Stimulated activated memory B cell treated with anti-CD40 and anti-IgM and Interleukin-4, amounts not matched to agents 10 μg/mL and 1 μg/mL and 100 μg/mL, for 72 hours (primary cell): ENCODE measurements around the gene TSPAN12.

Experiments
- ATAC-seq: fragments of 150-1000 bp; cut with Tn5 transposase; 2 replicates; pipeline ENCODE4 v1.10.0; 2021
- H3K27ac Mint-ChIP-seq: one replicate; pipeline ENCODE4 v1.8.0; 2022; ENCODE audit warnings: mild to moderate bottlenecking, mixed read lengths
- H3K27me3 Mint-ChIP-seq: one replicate; pipeline ENCODE4 v1.8.0; 2022; ENCODE audit warnings: mixed read lengths
- H3K36me3 Mint-ChIP-seq: one replicate; pipeline ENCODE4 v1.8.0; 2022; ENCODE audit warnings: mixed read lengths
- H3K4me1 Mint-ChIP-seq: one replicate; pipeline ENCODE4 v1.8.0; 2022; ENCODE audit warnings: mixed read lengths
- H3K4me3 Mint-ChIP-seq: one replicate; pipeline ENCODE4 v1.8.0; 2022; ENCODE audit warnings: mild to moderate bottlenecking, moderate library complexity, mixed read lengths
- H3K9me3 Mint-ChIP-seq: one replicate; pipeline ENCODE4 v1.8.0; 2022; ENCODE audit warnings: mixed read lengths

The TSPAN12 gene

DNA sequence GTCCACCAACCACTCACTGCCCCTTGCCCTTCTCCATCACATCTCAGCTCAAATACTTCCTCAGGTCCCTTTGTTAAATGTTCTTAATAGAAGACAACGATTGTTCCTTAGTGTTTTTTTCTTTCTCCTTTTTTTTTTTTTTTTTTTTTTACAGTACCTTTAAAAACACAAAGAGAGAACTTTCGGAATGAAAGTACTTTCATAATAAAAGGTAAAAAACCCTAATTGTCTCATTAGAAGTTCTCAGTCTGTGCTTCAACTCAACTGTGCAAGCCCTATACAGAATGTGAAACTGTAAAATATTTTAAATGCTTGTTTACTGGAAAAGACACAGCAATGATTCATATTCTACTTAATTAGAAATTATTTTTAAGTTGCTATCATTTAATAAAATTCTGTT is 29.4 kb downstream of the TSPAN12 start:
- no peaks in the 10 kb centered on the region for H3K4me1 Mint-ChIP-seq
- H3K36me3 Mint-ChIP-seq: no peaks in the 10 kb centered on the region
- no peak for ATAC-seq
- H3K27me3 Mint-ChIP-seq: peaks cover 23% of the 10 kb centered on the region
- H3K4me3 Mint-ChIP-seq: no peak overlapping the region
- peaks cover 3% of the 10 kb centered on the region for H3K9me3 Mint-ChIP-seq
- no peak overlapping the region for H3K27ac Mint-ChIP-seq

DNA sequence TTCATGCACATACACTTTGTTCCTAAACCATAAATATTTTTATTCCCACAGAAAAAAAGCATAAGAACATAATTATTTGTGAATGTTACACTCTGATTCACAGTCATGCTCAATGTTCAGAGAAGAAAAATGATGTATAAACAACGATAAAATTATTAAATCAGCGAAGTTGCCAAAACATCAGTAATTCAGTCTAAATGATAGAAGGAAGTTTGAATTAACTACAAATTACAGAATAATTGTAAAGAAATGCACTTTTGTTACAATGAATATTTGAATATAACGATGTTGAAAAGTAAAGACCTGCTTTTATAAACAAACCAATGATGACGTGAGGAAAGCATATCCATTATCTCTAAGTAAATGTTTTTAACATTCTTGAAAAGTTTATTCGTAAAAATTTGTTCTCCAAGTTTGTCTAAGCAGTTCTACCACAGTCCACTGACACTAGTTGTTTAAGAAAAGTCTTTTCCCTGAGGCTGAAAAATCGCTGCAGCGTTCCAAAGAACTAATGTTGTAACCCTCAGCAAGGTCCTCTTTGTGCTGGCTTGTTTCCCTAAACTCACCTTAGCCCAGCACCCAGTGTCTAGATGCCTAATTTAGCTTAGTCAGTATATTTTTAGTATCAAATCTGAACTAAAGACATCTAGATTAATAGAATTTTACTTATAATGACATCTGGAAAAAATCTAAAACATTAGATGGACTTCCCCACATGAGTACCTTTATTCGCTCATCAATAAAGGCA is 30.4 kb downstream of the TSPAN12 start:
- no peaks in the 10 kb centered on the region for H3K4me1 Mint-ChIP-seq
- no peaks in the 10 kb centered on the region for H3K36me3 Mint-ChIP-seq
- ATAC-seq: no peak
- no peak overlapping the region for H3K27ac Mint-ChIP-seq
- H3K27me3 Mint-ChIP-seq: peaks cover 33% of the 10 kb centered on the region
- H3K9me3 Mint-ChIP-seq: peaks cover 3% of the 10 kb centered on the region
- H3K4me3 Mint-ChIP-seq: no peak overlapping the region

DNA sequence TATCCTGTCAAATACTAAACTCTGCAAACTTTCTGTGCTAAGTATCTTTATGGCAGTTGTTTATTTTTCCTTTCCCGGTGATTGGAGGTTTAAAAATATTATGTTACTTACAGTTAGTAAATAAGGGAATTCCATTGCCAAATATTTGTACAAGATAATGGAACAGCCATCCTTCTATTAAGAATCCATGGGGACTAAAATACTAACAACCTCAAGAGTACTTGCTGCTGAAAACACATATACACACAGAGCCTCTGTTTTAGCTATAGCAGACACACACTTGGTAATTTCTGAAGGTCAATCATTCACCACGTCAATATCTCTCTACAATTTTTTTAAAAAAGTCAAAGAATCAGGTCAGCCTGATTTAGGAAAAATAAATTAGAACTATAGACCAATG is 32.4 kb downstream of the TSPAN12 start:
- no peak for ATAC-seq
- peaks cover 36% of the 10 kb centered on the region for H3K27me3 Mint-ChIP-seq
- H3K9me3 Mint-ChIP-seq: peaks cover 1% of the 10 kb centered on the region
- no peaks in the 10 kb centered on the region for H3K36me3 Mint-ChIP-seq
- no peak overlapping the region for H3K27ac Mint-ChIP-seq
- H3K4me1 Mint-ChIP-seq: no peaks in the 10 kb centered on the region
- H3K4me3 Mint-ChIP-seq: no peak overlapping the region

DNA sequence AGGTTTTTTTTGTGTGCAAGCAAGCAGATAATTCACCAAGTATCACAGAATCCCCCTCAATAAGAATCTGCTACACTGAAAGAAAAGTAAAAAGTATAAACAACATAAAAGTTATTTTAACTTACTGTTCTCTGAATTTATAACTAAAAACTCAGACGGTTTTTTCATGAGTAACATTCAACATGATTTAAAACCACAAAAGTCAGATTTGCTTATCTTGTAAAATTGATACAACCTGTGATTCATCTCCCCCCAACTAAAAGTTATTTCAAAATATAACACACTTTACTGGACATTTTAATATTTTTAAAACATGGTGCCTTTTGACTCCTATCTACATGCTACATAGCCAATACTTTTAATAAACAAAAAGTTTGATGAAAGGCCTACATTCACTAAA is 32.8 kb downstream of the TSPAN12 start:
- peaks cover 36% of the 10 kb centered on the region for H3K27me3 Mint-ChIP-seq
- ATAC-seq: no peak
- no peak overlapping the region for H3K27ac Mint-ChIP-seq
- no peaks in the 10 kb centered on the region for H3K9me3 Mint-ChIP-seq
- no peaks in the 10 kb centered on the region for H3K36me3 Mint-ChIP-seq
- H3K4me3 Mint-ChIP-seq: no peak overlapping the region
- no peaks in the 10 kb centered on the region for H3K4me1 Mint-ChIP-seq

DNA sequence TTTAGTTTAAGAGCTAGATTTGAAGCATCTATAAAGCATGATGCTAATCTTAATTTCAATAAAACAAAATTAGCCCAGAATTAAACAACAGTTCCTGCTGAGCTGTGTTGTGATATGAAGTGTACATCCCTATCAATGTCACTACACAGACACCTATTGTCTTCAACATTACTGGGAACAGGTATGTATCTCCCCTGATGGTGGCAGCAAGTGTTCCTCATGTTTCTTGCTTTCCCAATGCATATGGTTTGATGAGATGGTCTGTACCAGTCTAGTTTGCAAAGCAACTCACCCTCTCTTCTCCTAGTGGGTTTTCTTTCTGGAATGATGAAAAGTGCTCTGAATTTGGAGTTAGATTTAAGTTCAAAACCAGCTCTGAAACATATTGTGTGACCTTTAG is 38.1 kb downstream of the TSPAN12 start:
- no peaks in the 10 kb centered on the region for H3K4me1 Mint-ChIP-seq
- H3K36me3 Mint-ChIP-seq: no peaks in the 10 kb centered on the region
- no peaks in the 10 kb centered on the region for H3K9me3 Mint-ChIP-seq
- no peak overlapping the region for H3K27ac Mint-ChIP-seq
- no peak for ATAC-seq
- no peak overlapping the region for H3K4me3 Mint-ChIP-seq
- H3K27me3 Mint-ChIP-seq: peaks cover 27% of the 10 kb centered on the region

DNA sequence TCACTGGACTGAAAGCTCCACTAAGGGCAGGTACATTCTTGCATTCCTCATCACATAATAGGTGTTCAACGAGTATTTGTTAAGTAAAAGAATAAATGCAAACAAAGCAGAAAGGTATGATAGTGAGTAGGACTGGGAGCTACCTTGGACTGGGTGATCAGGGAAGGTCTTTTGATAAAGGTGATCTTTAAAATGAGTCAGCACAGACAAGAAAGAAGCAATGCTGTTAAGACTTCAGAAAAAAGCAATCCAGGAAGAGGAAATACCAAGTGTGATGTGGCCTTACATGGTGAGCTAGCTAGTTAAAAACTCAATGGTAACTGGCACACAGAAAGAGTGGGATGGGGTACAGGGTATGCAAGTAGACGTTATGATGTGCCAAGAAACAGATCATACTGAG is 40.1 kb downstream of the TSPAN12 start:
- Mint-ChIP-seq H3K9me3 (no peaks in the 10 kb centered on the region), H3K36me3 (no peaks in the 10 kb centered on the region), H3K27ac (no peak overlapping the region), H3K27me3 (peaks cover 19% of the 10 kb centered on the region), H3K4me3 (no peak overlapping the region), H3K4me1 (no peaks in the 10 kb centered on the region)
- no peak for ATAC-seq

DNA sequence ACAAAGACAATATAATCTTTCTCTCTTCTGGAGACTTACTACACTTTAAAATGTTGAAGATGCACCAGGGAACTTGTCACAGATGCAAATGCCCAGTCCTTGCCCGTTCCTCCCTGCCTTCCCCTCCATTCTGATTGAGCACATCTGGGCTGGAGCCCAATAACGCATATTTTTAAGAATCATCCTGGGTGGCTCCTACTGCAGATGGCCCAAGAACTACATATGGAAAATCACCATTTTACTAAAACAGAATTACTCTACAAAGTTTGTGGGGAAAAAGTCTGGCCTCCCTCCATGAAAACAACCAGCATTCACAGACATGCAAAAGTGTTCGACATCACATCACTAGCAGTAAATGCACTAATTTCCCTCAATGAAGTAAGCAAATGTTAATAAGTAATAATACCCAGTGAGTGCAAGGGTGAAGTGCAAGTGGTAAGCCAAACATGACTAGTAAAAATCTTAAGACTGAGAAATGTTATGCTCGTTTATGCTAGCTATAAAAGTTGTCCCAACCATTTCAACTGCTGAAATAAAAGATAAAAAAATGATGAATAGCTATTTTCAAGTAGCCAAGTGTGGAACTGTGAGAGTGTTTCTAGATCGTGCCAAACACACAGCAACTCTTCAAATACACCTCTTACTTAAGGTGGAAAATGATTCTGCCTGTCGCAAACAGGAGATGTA is 43.5 kb downstream of the TSPAN12 start:
- Mint-ChIP-seq H3K27ac (no peak overlapping the region), H3K4me1 (no peaks in the 10 kb centered on the region), H3K27me3 (peaks cover 9% of the 10 kb centered on the region), H3K4me3 (no peak overlapping the region), H3K9me3 (no peaks in the 10 kb centered on the region), H3K36me3 (no peaks in the 10 kb centered on the region)
- no peak for ATAC-seq

DNA sequence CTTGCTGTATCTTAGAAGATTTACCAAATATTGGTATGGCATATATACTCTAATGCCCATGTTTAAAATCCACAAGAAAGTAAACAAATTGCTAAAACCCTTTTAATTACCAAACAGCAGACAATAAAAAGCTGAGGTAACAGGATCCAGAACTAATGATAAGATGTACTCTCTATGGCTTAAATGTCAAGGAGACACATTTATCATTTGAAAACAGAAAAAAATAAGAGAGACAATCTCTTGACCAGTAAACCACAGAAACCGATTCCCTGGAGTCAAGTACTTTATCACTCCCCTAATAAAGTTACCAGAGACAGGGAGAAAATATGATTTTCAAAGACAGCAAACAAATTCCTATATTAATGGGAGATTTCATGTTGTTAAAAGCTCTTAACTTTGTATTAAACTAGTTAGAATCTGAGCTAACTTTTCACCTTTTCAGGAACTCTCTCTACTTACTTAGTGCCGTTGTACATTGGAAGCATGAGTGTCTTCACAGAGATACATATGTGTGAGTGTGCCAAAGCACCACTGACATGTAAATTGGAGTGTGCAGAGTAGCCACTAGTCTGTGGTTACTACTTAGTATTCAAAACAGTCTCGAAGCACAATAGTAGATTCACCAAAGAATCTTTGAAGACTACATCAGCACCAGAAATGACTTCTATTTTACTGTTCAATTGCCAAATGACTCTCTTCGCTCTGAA is 44.2 kb downstream of the TSPAN12 start:
- Mint-ChIP-seq H3K27ac (no peak overlapping the region), H3K4me3 (no peak overlapping the region), H3K27me3 (peaks cover 9% of the 10 kb centered on the region), H3K36me3 (no peaks in the 10 kb centered on the region), H3K9me3 (no peaks in the 10 kb centered on the region), H3K4me1 (no peaks in the 10 kb centered on the region)
- no peak for ATAC-seq

DNA sequence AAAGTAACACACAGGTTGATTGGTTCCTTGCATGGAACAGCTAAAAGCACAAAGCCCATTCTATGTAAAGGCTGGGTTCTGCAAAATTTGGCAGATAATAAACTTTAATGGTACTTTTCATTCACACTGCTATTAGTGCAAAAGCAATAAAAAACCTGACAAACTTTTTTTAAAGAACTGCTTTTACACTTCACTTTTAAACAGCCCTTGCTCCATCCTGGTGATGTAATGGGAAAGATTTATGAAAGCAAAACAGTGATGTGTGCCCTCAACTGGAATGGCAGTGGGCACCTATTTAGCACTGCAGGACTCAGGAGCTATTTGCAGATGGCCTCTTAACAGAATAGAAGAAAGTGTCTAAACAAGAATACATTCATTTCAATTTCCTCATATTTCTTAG is 44.9 kb downstream of the TSPAN12 start:
- H3K27ac Mint-ChIP-seq: no peak overlapping the region
- no peak for ATAC-seq
- no peaks in the 10 kb centered on the region for H3K36me3 Mint-ChIP-seq
- H3K9me3 Mint-ChIP-seq: no peaks in the 10 kb centered on the region
- H3K4me3 Mint-ChIP-seq: no peak overlapping the region
- H3K27me3 Mint-ChIP-seq: peaks cover 9% of the 10 kb centered on the region
- no peaks in the 10 kb centered on the region for H3K4me1 Mint-ChIP-seq

DNA sequence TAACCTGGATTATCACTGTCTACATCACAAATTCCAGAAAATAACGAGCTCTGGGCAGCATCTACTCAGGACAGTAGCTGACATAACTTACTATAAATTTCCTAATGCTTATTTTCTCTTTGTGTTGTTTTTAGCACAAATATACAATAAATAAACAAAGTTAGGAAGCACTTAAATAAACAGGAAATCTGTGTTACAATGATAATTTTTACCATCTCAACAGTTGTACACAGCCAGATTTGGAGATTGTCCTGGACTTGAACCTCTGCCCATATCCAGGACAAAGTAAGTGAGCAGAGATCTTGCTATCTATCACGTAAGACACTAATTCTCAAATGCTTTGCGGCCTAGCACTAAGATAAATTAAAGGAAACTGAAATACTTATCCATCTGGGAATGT is 48.7 kb downstream of the TSPAN12 start:
- H3K27me3 Mint-ChIP-seq: peaks cover 9% of the 10 kb centered on the region
- H3K36me3 Mint-ChIP-seq: no peaks in the 10 kb centered on the region
- H3K27ac Mint-ChIP-seq: no peak overlapping the region
- H3K4me1 Mint-ChIP-seq: no peaks in the 10 kb centered on the region
- no peaks in the 10 kb centered on the region for H3K9me3 Mint-ChIP-seq
- no peak overlapping the region for H3K4me3 Mint-ChIP-seq
- ATAC-seq: no peak

DNA sequence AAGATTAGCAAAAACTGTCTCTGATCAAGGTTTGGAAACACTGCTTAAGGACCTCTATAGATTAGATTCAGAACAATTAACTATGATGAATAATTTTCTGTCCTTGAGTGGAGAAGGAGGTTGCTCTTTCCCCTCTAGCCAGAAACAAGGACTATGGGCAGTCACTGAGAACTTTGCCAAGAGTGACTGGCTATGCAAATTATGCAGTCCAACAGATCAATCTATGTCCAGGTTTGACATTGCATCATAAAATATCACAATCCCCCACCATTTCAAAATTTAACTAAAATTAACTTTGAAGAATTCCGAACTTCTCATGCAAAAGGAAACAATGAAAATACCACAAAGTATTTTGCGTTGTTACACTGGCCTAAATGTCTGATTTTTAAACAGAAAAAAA is 50.6 kb downstream of the TSPAN12 start:
- Mint-ChIP-seq H3K4me3 (no peak overlapping the region), H3K36me3 (no peaks in the 10 kb centered on the region), H3K9me3 (no peaks in the 10 kb centered on the region), H3K4me1 (no peaks in the 10 kb centered on the region), H3K27ac (no peak overlapping the region), H3K27me3 (peaks cover 9% of the 10 kb centered on the region)
- ATAC-seq: no peak

DNA sequence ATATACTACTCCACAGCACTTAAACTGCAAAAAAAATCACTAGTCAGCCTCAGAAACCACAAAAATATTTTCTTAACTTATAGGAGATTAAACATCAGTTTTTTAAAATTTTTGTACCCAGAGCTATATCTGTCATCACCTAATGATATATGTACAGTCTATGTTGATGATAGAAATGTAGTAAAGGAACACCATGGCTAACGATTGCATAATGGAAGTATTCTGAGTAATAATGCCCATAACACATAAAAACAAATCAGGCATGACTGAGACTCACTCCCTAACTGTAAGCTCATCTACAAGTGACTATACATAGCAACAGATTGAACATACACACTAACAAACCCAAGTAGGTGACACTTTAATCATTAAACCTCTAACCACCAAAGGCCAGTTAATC is 51.3 kb downstream of the TSPAN12 start:
- H3K27me3 Mint-ChIP-seq: peaks cover 9% of the 10 kb centered on the region
- ATAC-seq: no peak
- H3K4me3 Mint-ChIP-seq: no peak overlapping the region
- H3K9me3 Mint-ChIP-seq: no peaks in the 10 kb centered on the region
- H3K27ac Mint-ChIP-seq: no peak overlapping the region
- no peaks in the 10 kb centered on the region for H3K36me3 Mint-ChIP-seq
- H3K4me1 Mint-ChIP-seq: no peaks in the 10 kb centered on the region

DNA sequence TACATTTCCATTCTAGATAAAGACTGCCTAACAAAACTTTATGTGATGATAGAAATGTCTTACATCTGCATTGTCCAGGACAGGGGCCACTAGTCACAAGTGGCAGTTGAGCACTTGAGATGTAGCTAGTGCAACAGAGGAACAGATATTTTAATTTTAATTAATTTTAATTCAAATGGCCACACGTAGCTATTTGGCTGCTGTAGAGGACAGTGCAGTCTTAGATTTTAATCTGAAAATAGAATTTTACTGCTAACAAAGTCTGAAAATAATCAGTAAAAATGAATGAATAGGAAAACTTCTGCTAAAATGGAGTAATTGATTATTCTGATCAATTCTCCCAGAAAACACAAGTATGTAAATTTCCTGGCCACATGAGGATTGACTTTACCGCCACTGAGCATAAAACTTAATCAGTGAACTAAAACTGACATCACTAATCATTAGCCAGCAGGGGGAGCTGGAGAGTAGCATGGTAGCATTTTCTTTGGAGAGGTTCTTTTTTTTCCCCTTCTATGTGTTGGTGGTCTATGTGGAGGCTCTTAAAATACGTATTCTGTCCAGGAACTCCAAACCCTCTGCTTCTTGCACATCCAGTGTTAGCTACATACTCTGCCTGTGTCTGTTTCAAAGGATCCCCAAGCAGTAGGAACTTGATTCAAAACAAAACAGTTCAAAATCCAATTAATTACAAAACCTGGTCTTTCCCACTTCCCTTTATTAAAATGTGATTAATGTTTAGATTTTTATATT is 52.1 kb downstream of the TSPAN12 start:
- Mint-ChIP-seq H3K27me3 (peaks cover 4% of the 10 kb centered on the region), H3K4me3 (no peak overlapping the region), H3K9me3 (no peaks in the 10 kb centered on the region), H3K4me1 (no peaks in the 10 kb centered on the region), H3K36me3 (no peaks in the 10 kb centered on the region), H3K27ac (no peak overlapping the region)
- ATAC-seq: no peak

DNA sequence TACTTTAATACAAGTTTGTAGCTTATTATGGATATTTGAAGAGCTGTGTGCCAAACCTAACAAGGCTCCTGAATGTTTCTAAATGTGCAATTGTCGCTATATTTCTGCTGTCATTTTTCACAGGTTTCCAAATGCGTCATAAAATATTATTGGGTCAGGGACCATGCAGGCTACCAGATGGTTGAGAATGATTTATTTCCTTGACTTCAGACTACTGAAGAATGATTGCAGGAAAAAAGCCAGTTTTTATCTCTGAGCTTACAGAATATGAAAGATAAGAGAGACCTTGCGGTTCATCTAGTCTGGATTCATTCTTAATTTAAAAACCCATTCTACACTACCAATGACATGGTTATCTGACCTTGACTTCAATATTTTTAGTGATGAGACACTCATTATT is 55.2 kb downstream of the TSPAN12 start:
- ATAC-seq: no peak
- Mint-ChIP-seq H3K27me3 (peaks cover 11% of the 10 kb centered on the region), H3K36me3 (no peaks in the 10 kb centered on the region), H3K9me3 (peaks cover under 1% of the 10 kb centered on the region), H3K4me1 (no peaks in the 10 kb centered on the region), H3K4me3 (no peak overlapping the region), H3K27ac (no peak overlapping the region)

DNA sequence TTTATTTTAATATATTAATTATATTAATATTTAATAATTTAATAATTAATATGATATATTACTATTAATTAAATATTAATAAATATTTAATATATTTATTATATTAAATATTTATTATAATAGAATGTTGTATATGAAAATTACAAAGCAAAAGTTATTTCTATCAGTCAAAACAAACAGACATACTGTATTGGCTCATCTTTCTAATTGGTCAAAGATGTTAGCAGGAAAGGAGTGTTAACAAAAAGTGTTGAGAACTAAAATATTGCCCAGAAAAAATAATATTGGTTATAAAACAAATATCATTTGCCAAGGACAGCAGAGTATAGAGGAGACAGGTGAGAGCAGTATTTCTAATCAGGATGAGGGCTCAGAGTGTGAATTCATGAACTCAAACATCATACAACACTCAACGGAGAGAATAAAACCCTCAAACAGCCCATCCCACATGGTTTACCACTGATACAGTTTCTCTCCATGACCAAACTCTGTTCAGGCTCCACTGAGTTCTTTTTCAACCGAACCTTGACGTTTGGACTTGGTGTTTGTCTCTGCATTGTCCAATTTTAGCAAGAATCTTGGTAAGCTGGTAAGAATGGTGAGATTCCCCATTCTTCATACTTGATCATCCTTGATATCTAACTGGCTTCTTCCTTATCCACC is 58.0 kb downstream of the TSPAN12 start:
- no peaks in the 10 kb centered on the region for H3K4me1 Mint-ChIP-seq
- H3K27ac Mint-ChIP-seq: no peak overlapping the region
- ATAC-seq: no peak
- no peaks in the 10 kb centered on the region for H3K36me3 Mint-ChIP-seq
- H3K27me3 Mint-ChIP-seq: peaks cover 11% of the 10 kb centered on the region
- no peak overlapping the region for H3K4me3 Mint-ChIP-seq
- H3K9me3 Mint-ChIP-seq: peaks cover 3% of the 10 kb centered on the region
